Activated CD8-positive, alpha-beta T cell treated with anti-CD3 and anti-CD28 coated beads for 36 hours (primary cell): ENCODE data around the gene TENT4A. TPM values are rescaled to one million over a fixed set of nuclear protein-coding genes. Genes with fewer than 3 reads are reported as not detected.

Source experiments
- ATAC-seq: fragments of 200-7000 bp; cut with Tn5 transposase; one replicate; pipeline ENCODE4 v1.10.0; 2021; ENCODE audit warnings: mild to moderate bottlenecking, moderate library complexity
- CTCF ChIA-PET: fragments of 350-600 bp; sonication (Branson Sonifier 250); formaldehyde crosslinking; loops from one replicate; lab custom pipeline; 2021; ENCODE audit warnings: antibody characterized with exemption; lab: Charles Lee
- POLR2A ChIA-PET: fragments of 350-600 bp; sonication (Branson Sonifier 250); formaldehyde crosslinking; loops from one replicate; lab custom pipeline; 2021; ENCODE audit warnings: antibody characterized with exemption; lab: Charles Lee
- DNase-seq: peaks from one replicate; pipeline ENCODE4 v3.0.0-alpha.2; 2020
- H3K27ac Mint-ChIP-seq: one replicate; pipeline ENCODE4 v1.8.0; 2021; ENCODE audit warnings: mild to moderate bottlenecking, mixed read lengths
- H3K27me3 Mint-ChIP-seq: one replicate; pipeline ENCODE4 v1.8.0; 2021; ENCODE audit warnings: mixed read lengths
- H3K36me3 Mint-ChIP-seq: one replicate; pipeline ENCODE4 v1.8.0; 2021; ENCODE audit warnings: low read depth, mixed read lengths
- H3K4me1 Mint-ChIP-seq: one replicate; pipeline ENCODE4 v1.8.0; 2021; ENCODE audit warnings: low read depth, mixed read lengths
- H3K4me3 Mint-ChIP-seq: one replicate; pipeline ENCODE4 v1.8.0; 2021; ENCODE audit warnings: mild to moderate bottlenecking, moderate library complexity, mixed read lengths
- H3K9me3 Mint-ChIP-seq: one replicate; pipeline ENCODE4 v1.8.0; 2021; ENCODE audit warnings: mixed read lengths
- CTCF ChIP-seq: fragments of 200-600 bp; IDR thresholded peaks from one replicate; pipeline ENCODE4 v1.8.0; 2022; ENCODE audit warnings: antibody characterized with exemption, mild to moderate bottlenecking
- intact Hi-C: fragments of 100-400 bp; cut with micrococcal nuclease; formaldehyde crosslinking; loops from one replicate; pipeline ENCODE4 v1.10.0; 2022
- total RNA-seq, 2 experiments: library from RNA; stranded (reverse); gene quantifications; one replicate each; pipeline ENCODE4 v1.2.3, GENCODE V29; 2021

The TENT4A gene
- total RNA-seq, 2 experiments from 2014 or later: 50.6 to 51.9 TPM

GRCh38 chr5:6698696-6699095 lies 14.5 kb upstream of the TENT4A start:
- H3K27me3 Mint-ChIP-seq: peaks cover 32% of the 10 kb centered on the region
- no peak overlapping the region for H3K27ac Mint-ChIP-seq
- no peak overlapping the region for H3K4me3 Mint-ChIP-seq
- intact Hi-C loops: no loop called here
- DNase-seq: no peak
- ChIA-PET POLR2A (no interaction called here), CTCF (no interaction called here)
- no peak for ATAC-seq
- TF ChIP-seq CTCF: no peak
- H3K4me1 Mint-ChIP-seq: no peaks in the 10 kb centered on the region
- H3K36me3 Mint-ChIP-seq: no peaks in the 10 kb centered on the region
- peaks cover 2% of the 10 kb centered on the region for H3K9me3 Mint-ChIP-seq

GRCh38 chr5:6699357-6699756 lies 13.9 kb upstream of the TENT4A start:
- no peaks in the 10 kb centered on the region for H3K4me1 Mint-ChIP-seq
- peaks cover 32% of the 10 kb centered on the region for H3K27me3 Mint-ChIP-seq
- intact Hi-C loops: no loop called here
- H3K27ac Mint-ChIP-seq: no peak overlapping the region
- TF ChIP-seq CTCF: no peak
- ATAC-seq: no peak
- H3K4me3 Mint-ChIP-seq: no peak overlapping the region
- H3K36me3 Mint-ChIP-seq: no peaks in the 10 kb centered on the region
- CTCF ChIA-PET: no interaction called here
- DNase-seq: no peak
- POLR2A ChIA-PET: no interaction called here
- peaks cover 2% of the 10 kb centered on the region for H3K9me3 Mint-ChIP-seq

GRCh38 chr5:6700074-6700684 lies 13.1 kb upstream of the TENT4A start:
- no peaks in the 10 kb centered on the region for H3K36me3 Mint-ChIP-seq
- no peak for ATAC-seq

GRCh38 chr5:6700685-6701355 lies 12.4 kb upstream of the TENT4A start:
- Mint-ChIP-seq H3K27ac (no peak overlapping the region), H3K4me1 (peaks cover 11% of the 10 kb centered on the region), H3K36me3 (no peaks in the 10 kb centered on the region), H3K9me3 (no peaks in the 10 kb centered on the region), H3K4me3 (no peak overlapping the region), H3K27me3 (peaks cover 32% of the 10 kb centered on the region)
- DNase-seq (no peak), ATAC-seq (no peak)
- CTCF ChIA-PET: no interaction called here
- POLR2A ChIA-PET: interaction anchor here (0.7 kb wide), 1 partner anchor 21 kb away, joined by 3 read pairs; no protein-coding TSS in a partner anchor
- no peak for TF ChIP-seq CTCF
- intact Hi-C loops: no loop called here

More at GRCh38 chr5:6700074-6700684, 13.1 kb upstream of the TENT4A start:
- no peak overlapping the region for H3K27ac Mint-ChIP-seq
- no peak for TF ChIP-seq CTCF
- H3K4me1 Mint-ChIP-seq: peaks cover 4% of the 10 kb centered on the region
- H3K9me3 Mint-ChIP-seq: peaks cover 2% of the 10 kb centered on the region
- intact Hi-C loops: no loop called here
- POLR2A ChIA-PET: interaction anchor here (0.7 kb wide), 1 partner anchor 20 kb away, joined by 3 read pairs; no protein-coding TSS in a partner anchor
- DNase-seq: no peak
- CTCF ChIA-PET: no interaction called here
- peaks cover 32% of the 10 kb centered on the region for H3K27me3 Mint-ChIP-seq
- H3K4me3 Mint-ChIP-seq: no peak overlapping the region

GRCh38 chr5:6701491-6701890 lies 11.7 kb upstream of the TENT4A start:
- ATAC-seq: no peak
- CTCF ChIA-PET: no interaction called here

More at GRCh38 chr5:6701491-6701890, 11.7 kb upstream of the TENT4A start:
- Mint-ChIP-seq H3K27me3 (peaks cover 27% of the 10 kb centered on the region), H3K36me3 (no peaks in the 10 kb centered on the region), H3K9me3 (no peaks in the 10 kb centered on the region), H3K27ac (no peak overlapping the region), H3K4me1 (peaks cover 11% of the 10 kb centered on the region), H3K4me3 (no peak overlapping the region)
- intact Hi-C loops: no loop called here
- POLR2A ChIA-PET: no interaction called here
- no peak for DNase-seq
- TF ChIP-seq CTCF: no peak
